Fibroblast of skin of abdomen (primary cell): ENCODE measurements around the gene ACAT1.
"Not testable (repeated sequence)": the region's sequence is repeated elsewhere in the genome, so short reads cannot be mapped to it uniquely, and the experiment has no call there.

ENCODE experiments used
- DNase-seq: peaks from one replicate; pipeline ENCODE4 v3.0.0-alpha.2; 2013

The ACAT1 gene

DNA sequence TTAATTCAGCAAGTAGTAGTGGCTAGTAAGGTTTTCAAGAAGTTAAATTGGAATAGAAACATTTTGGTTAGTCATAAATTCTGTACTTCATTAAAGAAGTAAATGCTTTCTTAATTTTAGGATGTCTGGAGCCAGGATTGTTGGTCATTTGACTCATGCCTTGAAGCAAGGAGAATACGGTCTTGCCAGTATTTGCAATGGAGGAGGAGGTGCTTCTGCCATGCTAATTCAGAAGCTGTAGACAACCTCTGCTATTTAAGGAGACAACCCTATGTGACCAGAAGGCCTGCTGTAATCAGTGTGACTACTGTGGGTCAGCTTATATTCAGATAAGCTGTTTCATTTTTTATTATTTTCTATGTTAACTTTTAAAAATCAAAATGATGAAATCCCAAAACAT lies 25.8 kb downstream of the ACAT1 start:
- DNase-seq = no peak

- DNase-seq = no peak
Measured at GRCh38 chr11:108148556-108148955, 27.2 kb downstream of the ACAT1 start.

- no peak for DNase-seq
Measured at GRCh38 chr11:108154591-108154990, 33.2 kb downstream of the ACAT1 start.

- no peak for DNase-seq
Measured at GRCh38 chr11:108160970-108161566, 39.7 kb downstream of the ACAT1 start.

GRCh38 chr11:108162878-108163277 lies 41.5 kb downstream of the ACAT1 start:
- not testable (repeated sequence) for DNase-seq

DNA sequence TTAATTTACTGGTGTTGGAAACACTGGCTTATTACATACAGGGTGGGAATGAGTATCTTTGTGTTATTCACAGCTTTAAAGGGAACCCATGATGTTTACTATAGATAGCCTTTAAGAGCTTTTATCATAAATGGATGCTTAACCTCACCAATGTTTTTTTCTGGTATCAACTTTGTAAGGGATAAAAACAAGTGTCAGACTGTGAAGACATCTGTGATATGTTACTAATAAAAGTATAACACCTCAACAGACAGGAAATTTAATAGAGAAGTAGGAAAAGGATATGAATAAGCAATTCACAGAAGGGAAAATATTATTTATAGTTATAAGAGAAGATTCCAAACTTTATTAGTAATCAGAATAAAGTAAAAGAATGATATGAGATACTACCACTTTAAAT lies 46.3 kb downstream of the ACAT1 start:
- no peak for DNase-seq

DNA sequence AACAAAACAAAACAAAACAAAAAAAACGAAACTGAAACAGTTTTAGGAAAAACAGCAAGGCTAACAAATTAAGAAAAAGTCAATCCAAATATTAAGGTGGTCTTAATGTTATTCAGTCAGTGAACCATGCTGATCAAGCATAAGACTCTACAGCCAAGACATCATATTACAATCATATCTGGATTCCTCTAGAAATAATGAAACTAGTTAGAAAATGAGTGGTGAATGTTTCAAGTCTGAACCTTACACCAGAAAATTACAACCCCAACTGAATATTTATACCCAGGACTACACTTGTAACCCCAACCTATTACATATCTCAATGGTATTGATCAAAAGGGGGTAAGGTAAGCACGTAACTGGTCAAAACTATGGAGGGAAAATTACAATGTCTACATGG lies 48.8 kb downstream of the ACAT1 start:
- no peak for DNase-seq

- no peak for DNase-seq
Measured at GRCh38 chr11:108177570-108177969, 56.2 kb downstream of the ACAT1 start.

- DNase-seq = no peak
Measured at GRCh38 chr11:108193725-108194124, 72.4 kb downstream of the ACAT1 start.

- no peak for DNase-seq
Measured at GRCh38 chr11:108196901-108197300, 75.5 kb downstream of the ACAT1 start.
